ENCODE measurements around the gene DUSP18. TPM values are rescaled to one million over a fixed set of nuclear protein-coding genes. Genes with fewer than 3 reads are reported as not detected.
A peak's percentile ranks its signal among the peaks of the same experiment; 100 is the strongest.
"Not testable (repeated sequence)": the region's sequence is repeated elsewhere in the genome, so short reads cannot be mapped to it uniquely, and the experiment has no call there.

The DUSP18 gene
- polyA plus RNA-seq, 4 donors = 4.3 to 9.4 (median 7.7) TPM

DNA sequence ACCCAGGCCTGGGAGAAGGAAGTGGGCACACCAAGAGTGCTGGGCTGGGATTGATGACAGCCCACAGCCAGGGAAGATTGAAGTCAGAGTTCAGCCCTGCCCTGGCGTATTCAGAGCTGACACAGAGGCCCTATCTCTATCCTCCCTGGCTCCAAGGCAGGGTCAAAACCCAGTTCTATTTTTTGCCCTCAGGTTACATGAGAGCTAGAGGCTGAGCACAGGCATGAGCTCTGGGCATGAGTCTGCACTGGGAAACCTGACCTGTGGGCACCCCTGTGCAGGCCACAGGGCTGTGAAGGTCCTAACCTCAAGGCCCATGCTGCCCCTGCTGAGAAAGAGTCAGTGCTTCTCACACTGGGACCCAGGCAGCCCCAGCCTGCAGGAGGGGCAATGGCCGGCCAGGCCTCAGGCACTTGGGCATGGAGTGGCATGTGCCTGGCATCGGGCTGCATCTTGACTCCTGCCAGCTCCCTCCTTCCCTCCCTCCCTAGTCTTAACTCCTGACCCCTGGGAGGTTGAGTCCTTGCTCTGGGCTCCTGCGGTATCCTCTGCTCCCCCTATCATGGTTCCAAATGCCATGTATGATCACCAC lies 26.7 kb downstream of the DUSP18 start:
- no peaks in the 10 kb centered on the region for H3K36me3 ChIP-seq (ENCODE audit: control insufficient read depth in 3 of 3, insufficient read depth in 2 of 3, low read depth in 1 of 3, low read length in 3 of 3)
- 84 to 91% (median 86%) methylated on average over 4 of the region's 4 CpGs for WGBS, 3 donors
- DNase-seq (no peak), FAIRE-seq (no peak)
- no peaks in the 10 kb centered on the region for H3K27me3 ChIP-seq (ENCODE audit: control insufficient read depth in 3 of 3, insufficient read depth in 3 of 3, low read length in 3 of 3)
- no peak overlapping the region for H3K27ac ChIP-seq (ENCODE audit: low read depth in 1 of 3, low read length in 2 of 3)
- H3K4me1 ChIP-seq (ENCODE audit: control insufficient read depth in 3 of 3, insufficient read depth in 2 of 3, low read depth in 1 of 3, low read length in 2 of 3) = peaks cover 4 to 13% (median 5%) of the 10 kb centered on the region in 3 donors
- no peak overlapping the region for H3K4me3 ChIP-seq (ENCODE audit: low read depth in 1 of 3, low read length in 3 of 3)
- no peaks in the 10 kb centered on the region for H3K9me3 ChIP-seq (ENCODE audit: control insufficient read depth in 2 of 2, insufficient read depth in 1 of 2, low read depth in 1 of 2, low read length in 1 of 2)

DNA sequence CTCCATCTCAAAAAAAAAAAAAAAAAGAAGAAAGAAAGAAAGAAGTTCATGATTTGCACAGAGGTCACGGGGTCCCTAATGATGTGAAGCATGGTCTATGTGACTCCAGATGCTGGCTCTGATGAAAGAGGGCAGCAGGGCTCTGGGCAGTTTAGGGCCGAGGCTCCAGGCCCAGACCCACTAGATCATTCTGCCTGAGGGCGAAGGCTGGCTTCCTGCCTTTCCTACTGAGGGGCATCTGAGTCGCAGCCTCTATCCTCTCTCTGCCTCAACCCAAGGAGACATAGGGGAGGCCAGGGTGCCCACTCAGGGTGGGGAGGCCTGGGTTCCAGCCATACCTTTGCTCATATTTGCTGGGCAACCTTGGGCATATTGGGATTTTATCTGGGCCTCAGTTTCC lies 27.3 kb downstream of the DUSP18 start:
- peaks cover 4 to 14% (median 5%) of the 10 kb centered on the region in 3 donors for H3K4me1 ChIP-seq (ENCODE audit: control insufficient read depth in 3 of 3, insufficient read depth in 2 of 3, low read depth in 1 of 3, low read length in 2 of 3)
- DNase-seq (no peak), FAIRE-seq (no peak)
- no peaks in the 10 kb centered on the region for H3K27me3 ChIP-seq (ENCODE audit: control insufficient read depth in 3 of 3, insufficient read depth in 3 of 3, low read length in 3 of 3)
- no peak overlapping the region for H3K4me3 ChIP-seq (ENCODE audit: low read depth in 1 of 3, low read length in 3 of 3)
- WGBS, 3 donors = 93 to 98% (median 93%) methylated on average over 4 of the region's 4 CpGs
- H3K27ac ChIP-seq (ENCODE audit: low read depth in 1 of 3, low read length in 2 of 3) = no peak overlapping the region
- H3K36me3 ChIP-seq (ENCODE audit: control insufficient read depth in 3 of 3, insufficient read depth in 2 of 3, low read depth in 1 of 3, low read length in 3 of 3) = no peaks in the 10 kb centered on the region
- no peaks in the 10 kb centered on the region for H3K9me3 ChIP-seq (ENCODE audit: control insufficient read depth in 2 of 2, insufficient read depth in 1 of 2, low read depth in 1 of 2, low read length in 1 of 2)

DNA sequence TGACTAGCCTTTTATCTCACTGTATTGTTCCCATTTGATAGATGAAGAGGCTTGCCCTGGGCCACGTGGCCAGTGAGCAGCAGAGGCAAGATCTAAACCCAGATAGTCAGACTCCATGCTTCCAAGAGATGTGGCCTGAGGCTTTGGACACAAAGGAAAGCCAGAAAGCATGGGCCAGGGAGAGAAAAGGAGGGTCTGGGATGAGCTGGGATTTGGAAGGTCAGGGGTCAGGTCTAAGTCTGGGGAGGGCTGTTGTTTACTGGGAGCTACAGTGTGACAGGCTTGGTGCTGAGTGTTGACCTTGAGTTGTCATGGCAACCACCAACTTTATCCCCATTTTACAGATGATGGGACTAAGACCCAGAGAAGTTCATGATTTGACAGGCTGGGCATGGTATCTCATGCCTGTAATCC lies 30.0 kb downstream of the DUSP18 start:
- no peak for FAIRE-seq
- 52 to 74% (median 70%) methylated on average over 1 of the region's 1 CpG for WGBS, 3 donors
- no peak for DNase-seq
- Histone ChIP-seq H3K36me3 (ENCODE audit: control insufficient read depth in 3 of 3, insufficient read depth in 2 of 3, low read depth in 1 of 3, low read length in 3 of 3) (no peaks in the 10 kb centered on the region), H3K4me3 (ENCODE audit: low read depth in 1 of 3, low read length in 3 of 3) (no peak overlapping the region), H3K9me3 (ENCODE audit: control insufficient read depth in 2 of 2, insufficient read depth in 1 of 2, low read depth in 1 of 2, low read length in 1 of 2) (no peaks in the 10 kb centered on the region), H3K4me1 (ENCODE audit: control insufficient read depth in 3 of 3, insufficient read depth in 2 of 3, low read depth in 1 of 3, low read length in 2 of 3) (peaks cover 4 to 21% (median 5%) of the 10 kb centered on the region in 3 donors), H3K27me3 (ENCODE audit: control insufficient read depth in 3 of 3, insufficient read depth in 3 of 3, low read length in 3 of 3) (no peaks in the 10 kb centered on the region), H3K27ac (ENCODE audit: low read depth in 1 of 3, low read length in 2 of 3) (no peak overlapping the region)

DNA sequence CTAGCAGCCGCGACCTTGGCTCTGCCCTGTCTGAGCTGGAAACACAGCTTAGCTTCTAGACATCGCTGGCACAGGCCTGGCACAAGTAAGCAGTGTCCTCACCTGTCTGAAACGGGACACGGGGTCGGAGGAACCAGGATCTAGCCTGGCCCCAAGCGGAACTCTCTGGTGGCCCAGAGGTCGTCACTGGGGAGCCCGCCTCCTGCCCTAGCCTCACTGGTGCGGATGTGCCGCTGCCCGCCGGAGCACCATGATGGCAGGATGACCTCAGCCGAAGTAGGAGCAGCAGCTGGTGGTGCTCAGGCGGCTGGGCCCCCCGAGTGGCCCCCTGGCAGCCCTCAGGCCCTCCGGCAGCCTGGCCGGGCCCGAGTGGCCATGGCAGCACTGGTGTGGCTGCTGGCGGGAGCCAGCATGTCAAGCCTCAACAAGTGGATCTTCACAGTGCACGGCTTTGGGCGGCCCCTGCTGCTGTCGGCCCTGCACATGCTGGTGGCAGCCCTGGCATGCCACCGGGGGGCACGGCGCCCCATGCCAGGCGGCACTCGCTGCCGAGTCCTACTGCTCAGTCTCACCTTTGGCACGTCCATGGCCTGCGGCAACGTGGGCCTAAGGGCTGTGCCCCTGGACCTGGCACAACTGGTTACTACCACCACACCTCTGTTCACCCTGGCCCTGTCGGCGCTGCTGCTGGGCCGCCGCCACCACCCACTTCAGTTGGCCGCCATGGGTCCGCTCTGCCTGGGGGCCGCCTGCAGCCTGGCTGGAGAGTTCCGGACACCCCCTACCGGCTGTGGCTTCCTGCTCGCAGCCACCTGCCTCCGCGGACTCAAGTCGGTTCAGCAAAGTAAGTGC lies 31.2 kb downstream of the DUSP18 start:
- H3K36me3 ChIP-seq (ENCODE audit: control insufficient read depth in 3 of 3, insufficient read depth in 2 of 3, low read depth in 1 of 3, low read length in 3 of 3) = no peaks in the 10 kb centered on the region
- no peak for FAIRE-seq
- peak; percentile 16 to 26 for DNase-seq
- peaks cover 4 to 21% (median 5%) of the 10 kb centered on the region in 3 donors for H3K4me1 ChIP-seq (ENCODE audit: control insufficient read depth in 3 of 3, insufficient read depth in 2 of 3, low read depth in 1 of 3, low read length in 2 of 3)
- peaks cover 0 to 3% of the 10 kb centered on the region in 2 donors for H3K9me3 ChIP-seq (ENCODE audit: control insufficient read depth in 2 of 2, insufficient read depth in 1 of 2, low read depth in 1 of 2, low read length in 1 of 2)
- peak overlapping the region; percentile 20 to 59 (median 33) for H3K4me3 ChIP-seq (ENCODE audit: low read depth in 1 of 3, low read length in 3 of 3)
- H3K27ac ChIP-seq (ENCODE audit: low read depth in 1 of 3, low read length in 2 of 3) = peak overlapping the region in 1 of 3 donors; percentile 83
- 34 to 55% (median 47%) methylated on average over 42 to 45 of the region's 45 CpGs for WGBS, 3 donors
- no peaks in the 10 kb centered on the region for H3K27me3 ChIP-seq (ENCODE audit: control insufficient read depth in 3 of 3, insufficient read depth in 3 of 3, low read length in 3 of 3)

DNA sequence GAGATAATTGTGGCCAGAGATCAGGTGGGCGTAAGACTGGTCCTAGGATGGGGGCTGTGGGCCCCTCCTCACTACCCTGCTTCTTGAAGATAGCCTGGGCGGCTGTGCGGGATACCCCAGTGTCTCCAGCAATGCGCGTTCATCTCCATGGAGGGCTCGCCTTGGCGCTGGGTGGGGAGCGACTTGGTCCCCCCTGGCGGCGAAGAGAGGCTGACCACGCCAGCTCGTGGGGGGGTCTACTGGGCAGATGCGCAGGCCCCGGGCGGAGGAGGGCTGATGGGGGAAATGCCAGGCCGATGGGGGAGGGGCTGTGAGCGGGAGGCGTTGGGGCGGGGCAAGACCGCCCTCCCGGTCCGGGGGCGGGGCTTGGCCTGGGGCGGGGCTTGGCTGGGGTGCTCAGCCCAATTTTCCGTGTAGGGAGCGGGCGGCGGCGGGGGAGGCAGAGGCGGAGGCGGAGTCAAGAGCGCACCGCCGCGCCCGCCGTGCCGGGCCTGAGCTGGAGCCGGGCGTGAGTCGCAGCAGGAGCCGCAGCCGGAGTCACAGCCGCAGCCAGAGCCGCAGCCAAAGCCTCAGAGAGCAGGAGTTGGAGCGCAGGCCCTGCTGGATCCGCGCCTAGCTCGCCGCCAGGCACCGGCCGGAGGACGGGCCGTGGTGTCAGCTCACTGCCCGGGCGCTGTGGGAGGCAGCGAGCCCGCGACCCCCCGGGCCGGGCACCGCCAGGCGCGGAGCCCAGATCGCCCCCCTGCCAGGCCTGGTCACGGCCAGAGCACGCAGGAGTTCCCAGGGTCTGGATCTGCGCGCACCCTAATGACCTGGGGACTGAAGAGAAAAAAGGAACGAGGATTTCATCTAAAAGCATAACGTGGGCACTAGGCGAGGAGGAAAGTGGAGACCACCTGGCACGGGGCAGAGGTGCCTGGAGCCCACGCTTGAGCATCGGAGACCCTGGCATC lies 32.1 kb downstream of the DUSP18 start, which contains the start of gene SLC35E4:
TSS of gene SLC35E4 (plus strand) at position 509 of the 953 bp plus-strand sequence. CDS start 670 bp downstream, outside the sequence.
- WGBS, 3 donors = 1 to 2% (median 1%) methylated on average over 52 to 75 of the region's 75 CpGs
- Histone ChIP-seq H3K27ac (ENCODE audit: low read depth in 1 of 3, low read length in 2 of 3) (peak within 1 kb of the TSS; percentile 69 to 83 (median 72)), H3K36me3 (ENCODE audit: control insufficient read depth in 3 of 3, insufficient read depth in 2 of 3, low read depth in 1 of 3, low read length in 3 of 3) (no peaks in the 10 kb centered on the region), H3K4me1 (ENCODE audit: control insufficient read depth in 3 of 3, insufficient read depth in 2 of 3, low read depth in 1 of 3, low read length in 2 of 3) (peaks cover 4 to 21% (median 5%) of the 10 kb centered on the region in 3 donors), H3K27me3 (ENCODE audit: control insufficient read depth in 3 of 3, insufficient read depth in 3 of 3, low read length in 3 of 3) (no peaks in the 10 kb centered on the region), H3K9me3 (ENCODE audit: control insufficient read depth in 2 of 2, insufficient read depth in 1 of 2, low read depth in 1 of 2, low read length in 1 of 2) (peaks cover 0 to 3% of the 10 kb centered on the region in 2 donors), H3K4me3 (ENCODE audit: low read depth in 1 of 3, low read length in 3 of 3) (peak within 1 kb of the TSS; percentile 32 to 59 (median 33))
- DNase-seq = peak; percentile 83 to 88
- no peak for FAIRE-seq

DNA sequence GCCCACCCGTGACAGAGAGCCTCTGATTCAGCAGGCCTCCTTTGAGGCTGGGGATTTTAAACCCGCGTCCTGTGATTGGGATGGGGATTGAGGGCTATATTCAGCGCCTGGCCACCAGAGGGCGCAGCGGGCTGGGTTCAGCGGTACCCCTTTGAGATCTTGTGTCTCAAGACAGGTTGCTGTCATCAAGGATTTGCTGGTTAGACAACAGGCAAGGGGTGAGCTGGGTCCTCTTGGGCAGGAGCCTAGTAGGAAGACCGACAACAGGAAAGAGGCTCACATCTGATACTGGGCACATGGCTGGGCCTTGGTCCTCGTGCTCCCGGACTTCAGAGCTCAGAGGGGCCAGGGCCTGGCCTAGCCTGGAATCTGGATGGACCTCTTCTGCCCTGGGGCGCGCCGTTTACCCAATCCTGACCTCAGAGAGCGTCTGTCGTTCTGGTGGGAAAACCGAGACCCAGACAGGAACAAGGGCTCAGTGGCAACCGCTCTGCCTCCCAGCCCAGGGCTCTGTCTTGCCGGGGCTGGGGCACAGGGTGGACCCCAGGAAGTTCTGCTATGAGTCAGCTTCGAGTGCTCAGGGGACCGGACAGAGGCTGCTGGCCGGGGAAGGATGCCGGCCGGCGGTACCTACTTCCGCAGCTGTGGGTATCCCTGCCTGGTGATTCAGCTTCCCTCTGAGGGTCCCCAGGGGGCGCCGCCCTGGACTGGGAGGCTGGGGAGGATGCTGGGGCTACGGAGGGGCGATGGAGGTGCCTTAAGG lies 33.0 kb downstream of the DUSP18 start:
- FAIRE-seq = no peak
- Histone ChIP-seq H3K4me3 (ENCODE audit: low read depth in 1 of 3, low read length in 3 of 3) (peak overlapping the region; percentile 8 to 59 (median 10)), H3K27me3 (ENCODE audit: control insufficient read depth in 3 of 3, insufficient read depth in 3 of 3, low read length in 3 of 3) (no peaks in the 10 kb centered on the region), H3K27ac (ENCODE audit: low read depth in 1 of 3, low read length in 2 of 3) (peak overlapping the region; percentile 56 to 83 (median 72)), H3K36me3 (ENCODE audit: control insufficient read depth in 3 of 3, insufficient read depth in 2 of 3, low read depth in 1 of 3, low read length in 3 of 3) (no peaks in the 10 kb centered on the region), H3K9me3 (ENCODE audit: control insufficient read depth in 2 of 2, insufficient read depth in 1 of 2, low read depth in 1 of 2, low read length in 1 of 2) (peaks cover 0 to 3% of the 10 kb centered on the region in 2 donors), H3K4me1 (ENCODE audit: control insufficient read depth in 3 of 3, insufficient read depth in 2 of 3, low read depth in 1 of 3, low read length in 2 of 3) (peaks cover 4 to 21% (median 5%) of the 10 kb centered on the region in 3 donors)
- WGBS, 3 donors = 2 to 9% (median 7%) methylated on average over 27 to 29 of the region's 29 CpGs
- peak; percentile 81 to 91 for DNase-seq

DNA sequence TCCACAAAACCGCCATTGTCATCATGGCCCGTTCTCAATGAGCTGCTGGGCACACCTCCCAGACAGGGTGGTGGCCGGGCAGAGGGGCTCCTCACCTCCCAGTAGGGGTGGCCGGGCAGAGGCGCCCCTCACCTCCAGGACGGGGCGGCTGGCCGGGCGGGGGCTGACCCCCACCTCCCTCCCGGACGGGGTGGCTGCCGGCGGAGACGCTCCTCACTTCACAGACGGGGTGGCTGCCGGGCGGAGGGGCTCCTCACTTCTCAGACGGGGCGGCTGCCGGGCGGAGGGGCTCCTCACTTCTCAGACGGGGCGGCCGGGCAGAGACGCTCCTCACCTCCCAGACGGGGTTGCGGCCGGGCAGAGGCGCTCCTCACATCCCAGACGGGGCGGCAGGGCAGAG lies 36.2 kb downstream of the DUSP18 start:
- H3K4me3 ChIP-seq (ENCODE audit: low read depth in 1 of 3, low read length in 3 of 3); H3K36me3 ChIP-seq (ENCODE audit: control insufficient read depth in 3 of 3, insufficient read depth in 2 of 3, low read depth in 1 of 3, low read length in 3 of 3); H3K27ac ChIP-seq (ENCODE audit: low read depth in 1 of 3, low read length in 2 of 3); FAIRE-seq; H3K9me3 ChIP-seq (ENCODE audit: control insufficient read depth in 2 of 2, insufficient read depth in 1 of 2, low read depth in 1 of 2, low read length in 1 of 2); DNase-seq; H3K27me3 ChIP-seq (ENCODE audit: control insufficient read depth in 3 of 3, insufficient read depth in 3 of 3, low read length in 3 of 3): not testable (repeated sequence)
- H3K4me1 ChIP-seq (ENCODE audit: control insufficient read depth in 3 of 3, insufficient read depth in 2 of 3, low read depth in 1 of 3, low read length in 2 of 3) = peaks cover 2 to 29% (median 3%) of the 10 kb centered on the region in 3 donors
- WGBS, 3 donors = 93 to 96% (median 95%) methylated on average over 12 to 21 of the region's 31 CpGs
